NB4 (cell line): Measurements from ENCODE around the gene SPSB4.

ENCODE experiments used
- CTCF ChIP-seq: IDR thresholded peaks from one replicate; pipeline ENCODE4 v1.5.1; 2012; ENCODE audit warnings: low read depth, low read length
- POLR2A ChIP-seq: IDR thresholded peaks from 2 replicates; pipeline ENCODE4 v1.6.1; 2011; ENCODE audit warnings: mild to moderate bottlenecking; ENCODE audit not compliant: insufficient read length; ENCODE audit errors: extremely low read depth
- TF ChIP-seq, protein P1 (sequence below): IDR thresholded peaks from 2 replicates; pipeline ENCODE4 v1.6.1; 2011; ENCODE audit warnings: low read depth, low read length

DNA sequence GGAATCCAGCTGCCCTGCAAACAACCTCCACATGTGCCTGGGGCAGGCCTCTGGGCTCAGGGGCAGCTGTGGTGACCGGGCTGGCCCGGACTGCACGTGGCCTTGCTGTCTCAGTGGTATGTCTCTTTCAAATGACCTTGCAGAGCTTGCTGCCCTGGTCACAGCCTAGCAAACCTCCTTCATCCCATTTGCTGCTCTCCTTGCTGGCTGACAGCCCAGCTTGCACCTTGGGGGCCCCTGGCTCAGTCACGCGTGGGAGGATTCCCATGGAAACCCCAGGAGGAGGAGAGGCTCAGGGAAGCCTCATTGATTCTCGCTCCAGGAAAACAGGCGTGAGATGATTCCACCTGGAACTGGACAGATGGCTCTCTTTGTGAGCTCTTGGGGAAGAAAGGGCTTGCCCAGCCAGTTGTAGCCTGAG, 5.6 kb downstream of the SPSB4 start:
- no peak for TF ChIP-seq CTCF
- TF ChIP-seq, protein P1, sequence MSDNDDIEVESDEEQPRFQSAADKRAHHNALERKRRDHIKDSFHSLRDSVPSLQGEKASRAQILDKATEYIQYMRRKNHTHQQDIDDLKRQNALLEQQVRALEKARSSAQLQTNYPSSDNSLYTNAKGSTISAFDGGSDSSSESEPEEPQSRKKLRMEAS: no peak
- TF ChIP-seq POLR2A: no peak
